Nucleus accumbens (tissue), 56 donors: ENCODE measurements around the gene LAMA2.

Experiments
- DNase-seq, 56 donors: peaks; one replicate each; lab custom pipeline; 2025; lab: John Stamatoyannopoulos, UW

LAMA2 gene

GRCh38 chr6:128882991-128883611 is at the start of gene LAMA2:
LAMA2 (plus strand) TSS chr6:128883138; CDS start chr6:128883246, 108 bp downstream.
- DNase-seq, result peak in 53 of 56 donors; percentile 9 to 81 (median 62)

- no peak for DNase-seq
Observed at GRCh38 chr6:128836761-128837160, 46.2 kb upstream of the LAMA2 start.

- DNase-seq, result no peak
Observed at GRCh38 chr6:128841518-128841917, 41.4 kb upstream of the LAMA2 start.

GRCh38 chr6:128844598-128844997 is 38.3 kb upstream of the LAMA2 start:
- DNase-seq, result no peak

- no peak for DNase-seq
Observed at GRCh38 chr6:128847431-128848210, 35.3 kb upstream of the LAMA2 start.

- no peak for DNase-seq
Observed at GRCh38 chr6:128848212-128848935, 34.6 kb upstream of the LAMA2 start.

GRCh38 chr6:128855581-128856085 is 27.3 kb upstream of the LAMA2 start:
- DNase-seq, result no peak

GRCh38 chr6:128857806-128858205 is 25.1 kb upstream of the LAMA2 start:
- DNase-seq, result no peak

- DNase-seq, result no peak
Observed at GRCh38 chr6:128860782-128861181, 22.2 kb upstream of the LAMA2 start.

- DNase-seq, result no peak
Observed at GRCh38 chr6:128863983-128864382, 19.0 kb upstream of the LAMA2 start.

GRCh38 chr6:128870746-128871145 is 12.2 kb upstream of the LAMA2 start:
- DNase-seq, result no peak

- no peak for DNase-seq
Observed at GRCh38 chr6:128874863-128875262, 8.1 kb upstream of the LAMA2 start.

GRCh38 chr6:128882560-128882959 is 378 bp upstream of the LAMA2 start:
- peak in 1 of 56 donors; percentile 29 for DNase-seq

GRCh38 chr6:128883906-128884305 is 968 bp downstream of the LAMA2 start:
- no peak for DNase-seq

- no peak for DNase-seq
Observed at GRCh38 chr6:128885381-128885780, 2.4 kb downstream of the LAMA2 start.

- DNase-seq, result no peak
Observed at GRCh38 chr6:128886706-128887105, 3.8 kb downstream of the LAMA2 start.

GRCh38 chr6:128888444-128889175 is 5.7 kb downstream of the LAMA2 start:
- no peak for DNase-seq

- DNase-seq, result no peak
Observed at GRCh38 chr6:128889870-128890269, 6.9 kb downstream of the LAMA2 start.

GRCh38 chr6:128892079-128892478 is 9.1 kb downstream of the LAMA2 start:
- DNase-seq, result no peak

GRCh38 chr6:128899341-128900050 is 16.6 kb downstream of the LAMA2 start:
- no peak for DNase-seq
